AG08395 (cell line): ENCODE results near the gene CUL4A.

Source experiments
- DNase-seq: peaks from one replicate; pipeline ENCODE4 v3.0.0; 2012; ENCODE audit warnings: mixed read lengths, low spot score

Gene CUL4A

GRCh38 chr13:113179374-113180230, 29.8 kb upstream of the CUL4A start:
- DNase-seq, result no peak

DNA sequence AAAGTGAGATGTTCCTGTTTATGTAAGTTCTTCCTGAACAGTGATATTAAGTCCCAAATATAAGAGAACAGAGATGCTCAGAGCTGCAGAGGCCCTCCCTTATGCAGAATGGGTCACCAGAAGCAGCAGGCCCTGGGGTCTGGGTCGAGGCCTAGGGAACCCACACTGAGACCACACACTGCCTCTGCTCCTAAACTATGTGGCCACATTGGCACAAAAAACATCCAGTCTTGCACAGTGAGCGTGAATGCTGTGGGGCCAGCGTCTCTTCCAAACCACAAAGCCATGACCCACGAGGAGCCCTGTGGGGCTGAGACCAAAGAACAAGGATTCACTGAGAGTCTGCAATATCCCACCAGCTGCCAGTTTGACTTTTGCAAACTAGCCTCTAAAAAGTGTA, 27.4 kb upstream of the CUL4A start:
- no peak for DNase-seq

DNA sequence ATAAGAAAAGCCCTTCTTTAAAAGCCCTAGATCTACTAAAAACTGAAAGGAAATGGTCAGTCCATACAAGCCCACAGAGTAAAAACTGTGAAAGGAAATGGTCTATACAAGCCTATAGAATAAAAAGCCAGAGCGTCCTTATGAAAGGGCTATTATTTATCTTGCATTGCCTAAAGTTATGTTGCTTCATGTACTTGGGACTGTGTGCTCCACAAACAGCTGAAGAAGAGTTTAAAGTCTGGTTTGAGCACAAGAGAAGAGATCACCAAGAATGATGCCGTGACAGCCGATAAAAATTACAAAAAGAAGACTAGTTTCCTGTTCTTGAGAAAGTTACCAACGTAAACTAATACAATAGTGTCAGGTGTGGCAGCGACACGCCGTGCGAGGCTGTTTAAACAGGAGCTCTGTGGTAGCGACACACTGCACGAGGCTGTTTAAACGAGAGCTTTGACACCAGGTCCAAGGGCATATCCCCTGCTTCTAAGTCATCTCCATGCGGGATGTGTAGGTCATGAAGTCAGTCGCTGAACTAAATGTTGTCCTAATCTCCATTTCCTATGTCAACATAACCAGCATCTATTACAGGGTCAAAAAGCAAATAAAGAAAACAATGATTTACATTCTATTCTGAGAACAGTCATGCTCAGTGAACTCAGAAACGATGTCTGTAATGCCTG, 25.8 kb upstream of the CUL4A start:
- DNase-seq, result no peak

- no peak for DNase-seq
Observed at GRCh38 chr13:113184568-113185440, 24.6 kb upstream of the CUL4A start.

DNA sequence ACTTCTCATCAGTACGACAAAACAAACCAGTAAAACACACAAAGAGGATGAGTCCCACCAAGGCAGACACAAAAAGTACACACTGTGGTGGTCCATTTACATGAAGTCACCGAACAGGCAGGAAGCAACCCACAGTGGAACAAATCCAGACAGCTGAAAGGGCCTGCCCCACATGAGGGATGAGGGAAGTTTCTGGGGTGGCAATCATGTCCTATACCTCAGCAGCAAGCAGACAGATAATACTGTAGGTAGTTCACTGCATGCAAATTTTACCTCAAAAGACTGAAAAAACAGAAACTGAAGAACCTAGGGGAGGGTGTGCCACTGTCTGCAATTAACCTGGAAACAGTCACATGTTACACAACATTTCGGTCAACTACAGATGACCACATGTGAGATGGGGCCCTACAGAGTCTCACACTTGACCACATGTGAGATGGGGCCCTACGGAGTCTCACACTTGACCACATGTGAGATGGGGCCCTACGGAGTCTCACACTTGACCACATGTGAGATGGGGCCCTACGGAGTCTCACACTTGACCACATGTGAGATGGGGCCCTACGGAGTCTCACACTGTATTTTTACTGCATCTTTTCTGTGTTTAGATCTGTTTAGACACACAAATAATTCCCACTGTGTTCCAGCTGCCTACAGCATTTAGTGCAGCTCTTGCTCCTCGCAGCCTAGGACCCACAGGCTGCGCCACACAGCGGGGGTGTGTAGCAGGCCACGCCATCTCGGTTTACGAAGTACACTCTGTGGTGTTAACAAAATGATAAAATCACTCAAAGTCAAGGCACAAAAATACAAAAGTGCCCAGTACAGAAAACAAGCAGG, 23.1 kb upstream of the CUL4A start:
- DNase-seq, result no peak

DNA sequence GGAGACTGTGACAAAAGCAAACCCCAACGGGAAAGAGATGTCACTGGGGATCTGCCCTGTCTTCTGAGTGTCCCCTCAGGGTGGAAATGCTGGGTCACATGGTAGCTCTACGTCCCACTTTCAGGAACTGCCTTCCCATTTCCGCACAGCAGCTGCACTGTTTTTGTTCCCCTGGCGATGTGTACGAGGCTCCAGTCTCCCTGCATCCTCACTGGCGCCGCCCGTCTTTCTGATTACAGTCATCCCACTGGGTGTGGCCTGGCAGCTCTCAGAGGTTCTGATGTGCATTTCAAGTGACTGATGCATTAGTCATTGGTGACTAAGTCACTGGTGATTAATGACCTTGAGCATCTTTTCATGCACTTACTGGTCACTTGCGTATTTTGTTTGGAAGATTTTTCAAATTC, 22.1 kb upstream of the CUL4A start:
- peak; percentile 98 for DNase-seq

DNA sequence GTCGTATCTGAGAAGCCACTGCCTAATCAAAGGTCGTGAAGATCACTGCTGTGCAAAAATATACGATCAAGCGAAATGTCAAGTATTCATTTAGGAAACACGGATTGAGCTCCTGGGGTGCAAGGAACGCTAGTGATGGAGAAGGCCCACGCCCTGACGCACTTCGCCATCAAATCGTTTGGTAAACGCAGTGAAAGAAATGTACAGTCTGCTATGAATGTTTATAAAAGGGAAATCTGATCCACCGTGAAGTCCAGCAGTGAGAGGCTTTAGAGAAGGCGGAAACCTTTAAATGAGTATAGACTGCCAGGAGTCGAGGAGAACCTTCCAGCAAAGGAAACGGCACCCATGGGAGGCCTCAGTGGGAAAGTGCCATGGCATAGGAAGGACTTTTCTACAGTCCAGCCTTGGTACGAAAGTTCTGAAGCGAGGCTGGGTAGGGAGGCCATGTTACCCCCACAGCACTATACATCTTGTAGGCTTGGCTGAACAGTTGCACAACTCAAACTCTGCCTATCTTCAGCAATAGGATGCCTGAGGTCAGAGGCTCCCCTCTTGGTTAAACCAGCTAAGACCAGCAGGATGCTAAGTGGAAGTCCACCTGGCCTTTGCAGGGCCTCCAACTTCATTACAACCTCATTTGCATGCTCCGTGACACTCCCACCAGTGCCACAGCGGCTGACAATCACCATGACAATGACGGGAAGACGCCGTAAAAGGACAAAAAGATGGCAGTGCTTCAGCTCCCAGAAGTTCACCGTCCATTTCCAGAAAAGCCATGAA, 21.3 kb upstream of the CUL4A start:
- no peak for DNase-seq

GRCh38 chr13:113190181-113190580, 19.2 kb upstream of the CUL4A start:
- no peak for DNase-seq

DNA sequence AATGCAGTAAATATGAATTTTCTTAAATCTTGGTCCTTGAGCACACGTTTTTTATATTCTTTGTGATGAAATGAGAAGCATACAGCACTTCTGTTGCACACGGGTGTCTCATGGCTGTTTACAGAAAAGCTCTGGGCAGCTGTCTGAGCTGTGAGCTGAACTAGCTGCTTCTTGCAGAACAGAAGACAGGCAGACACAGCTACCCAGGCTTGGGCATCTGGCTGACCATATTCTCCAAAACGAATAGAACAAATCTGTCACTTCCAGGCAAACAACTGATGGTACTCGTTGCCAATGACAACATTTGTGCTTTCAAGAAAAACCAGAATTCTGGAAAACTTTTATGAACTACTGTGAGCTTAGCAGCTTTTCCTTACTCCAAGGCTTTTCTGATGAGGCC, 17.1 kb upstream of the CUL4A start:
- DNase-seq, result no peak

DNA sequence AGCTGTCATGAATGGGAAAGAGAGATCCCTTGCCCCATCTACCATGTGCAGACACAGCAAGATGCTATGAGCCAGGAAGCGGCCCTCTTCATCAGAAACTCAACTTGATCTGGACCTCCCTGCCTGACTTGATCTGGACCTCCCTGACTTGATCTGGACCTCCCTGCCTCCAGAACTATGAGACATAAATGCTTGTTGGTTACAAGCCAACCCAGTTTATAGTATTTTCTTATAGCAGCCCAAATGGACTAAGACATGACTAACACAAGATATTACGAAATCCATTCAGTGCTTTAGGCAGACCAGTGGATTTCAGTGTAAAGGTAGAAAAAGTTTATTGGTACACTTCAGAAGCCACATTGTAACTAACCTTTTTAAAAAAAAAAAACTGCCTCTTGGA, 16.5 kb upstream of the CUL4A start:
- peak; percentile 51 for DNase-seq

DNA sequence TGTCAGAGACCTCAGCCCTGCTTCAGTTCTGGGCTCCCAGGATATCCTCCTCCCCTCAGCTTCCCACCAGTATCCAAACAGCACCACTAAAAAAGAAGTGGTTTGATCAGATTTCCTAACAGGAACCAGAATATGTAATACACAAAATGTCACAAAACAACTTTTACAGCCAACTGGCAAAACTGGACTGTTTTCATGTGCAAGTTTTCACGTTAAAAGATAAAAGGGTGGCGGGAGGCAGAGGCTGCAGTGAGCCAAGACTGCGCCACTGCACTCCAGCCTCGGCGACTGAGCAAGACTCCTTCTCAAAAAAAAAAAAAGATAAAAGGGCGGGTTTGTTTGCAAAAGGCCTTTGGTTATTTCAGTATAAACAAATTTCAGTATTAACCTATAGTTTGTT, 14.1 kb upstream of the CUL4A start:
- DNase-seq, result no peak

GRCh38 chr13:113196970-113197737, 12.3 kb upstream of the CUL4A start:
- no peak for DNase-seq

DNA sequence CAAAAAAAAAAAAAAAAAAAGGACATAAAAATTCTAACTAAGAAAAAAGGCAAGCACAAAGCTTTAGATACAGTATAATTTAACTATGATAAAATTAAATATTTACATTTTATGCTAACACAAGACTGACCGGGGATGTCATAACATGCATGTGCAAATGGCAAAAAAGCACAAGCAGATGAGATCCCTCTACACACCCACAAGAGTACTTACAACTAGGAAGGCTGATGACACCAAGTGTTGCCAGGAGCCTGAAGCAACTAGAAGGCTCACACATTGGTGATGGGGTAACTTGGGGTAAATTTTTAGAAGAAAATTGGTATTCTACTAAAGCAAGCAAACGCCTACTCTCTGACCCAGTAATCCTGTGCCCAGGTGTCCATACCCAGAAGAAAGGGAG, 7.6 kb upstream of the CUL4A start:
- DNase-seq, result no peak

- DNase-seq, result no peak
Observed at GRCh38 chr13:113202912-113203311, 6.5 kb upstream of the CUL4A start.

GRCh38 chr13:113203507-113204377, 5.7 kb upstream of the CUL4A start:
- DNase-seq, result no peak

- no peak for DNase-seq
Observed at GRCh38 chr13:113204378-113204734, 5.1 kb upstream of the CUL4A start.

GRCh38 chr13:113205428-113205931, 3.9 kb upstream of the CUL4A start:
- DNase-seq, result no peak

GRCh38 chr13:113207460-113207859, 2.0 kb upstream of the CUL4A start:
- no peak for DNase-seq

- peak; percentile 46 for DNase-seq
Observed at GRCh38 chr13:113207890-113208420, 1.5 kb upstream of the CUL4A start.
